Neuronal stem cell (in vitro differentiated cells): ENCODE results near the gene OSBP. TPM values are rescaled to one million over a fixed set of nuclear protein-coding genes. Genes with fewer than 3 reads are reported as not detected.

Experiments used
- DNase-seq: peaks from one replicate; pipeline ENCODE4 v3.0.0-alpha.2; 2013; ENCODE audit warnings: low spot score
- H2AFZ ChIP-seq: one replicate; pipeline ENCODE4 v1.6.1; 2013; ENCODE audit warnings: mild to moderate bottlenecking, low read length, inconsistent platforms
- H2AK5ac ChIP-seq: 2 replicates; pipeline ENCODE4 v1.6.1; 2013; ENCODE audit warnings: low read depth, mild to moderate bottlenecking, inconsistent platforms, low read length, moderate library complexity, mixed read lengths
- H2BK120ac ChIP-seq: 2 replicates; pipeline ENCODE4 v1.6.1; 2013; ENCODE audit warnings: low read depth, mild to moderate bottlenecking, inconsistent platforms, low read length, moderate library complexity, mixed read lengths
- H2BK12ac ChIP-seq: one replicate; pipeline ENCODE4 v1.6.1; 2013; ENCODE audit warnings: low read length, inconsistent platforms
- H2BK15ac ChIP-seq: 2 replicates; pipeline ENCODE4 v1.6.1; 2013; ENCODE audit warnings: mild to moderate bottlenecking, low read length, inconsistent platforms, mixed read lengths
- H2BK5ac ChIP-seq: one replicate; pipeline ENCODE4 v1.6.1; 2013; ENCODE audit warnings: inconsistent platforms, mild to moderate bottlenecking, low read length, moderate library complexity
- H3K14ac ChIP-seq: one replicate; pipeline ENCODE4 v1.6.1; 2013; ENCODE audit warnings: low read length, inconsistent platforms
- H3K18ac ChIP-seq: 2 replicates; pipeline ENCODE4 v1.6.1; 2013; ENCODE audit warnings: low read length, inconsistent platforms
- H3K23ac ChIP-seq: 2 replicates; pipeline ENCODE4 v1.6.1; 2013; ENCODE audit warnings: low read depth, mild to moderate bottlenecking, mixed read lengths, low read length, inconsistent platforms; ENCODE audit not compliant: poor library complexity
- H3K27ac ChIP-seq: replicated peaks from 3 replicates; pipeline ENCODE4 v1.5.1; 2013; ENCODE audit warnings: low read length, inconsistent platforms
- H3K27me3 ChIP-seq, 3 experiments: 2 replicates each; pipeline ENCODE4 v1.6.1; 2013; ENCODE audit warnings: low read length in 3 of 3, mild to moderate bottlenecking in 2 of 3, inconsistent platforms in 1 of 3, low read depth in 1 of 3, mixed read lengths in 1 of 3, moderate library complexity in 1 of 3; ENCODE audit not compliant: control insufficient read depth in 3 of 3, insufficient read depth in 3 of 3
- H3K36me3 ChIP-seq, 2 donors: replicated peaks in 1 of 2; 2 replicates each; pipeline ENCODE4 v1.6.1; 2013; ENCODE audit warnings: low read length in 2 of 2; ENCODE audit not compliant: control insufficient read depth in 2 of 2, insufficient read depth in 2 of 2
- H3K4ac ChIP-seq: 2 replicates; pipeline ENCODE4 v1.6.1; 2013; ENCODE audit warnings: inconsistent platforms, mild to moderate bottlenecking, low read length, moderate library complexity
- H3K4me1 ChIP-seq, 2 donors: 1 replicate in 1 of 2; 2 replicates in 1 of 2; pipeline ENCODE4 v1.6.1; 2013; ENCODE audit warnings: low read length in 2 of 2, low read depth in 1 of 2; ENCODE audit not compliant: control insufficient read depth in 2 of 2, insufficient read depth in 1 of 2
- H3K4me2 ChIP-seq: one replicate; pipeline ENCODE4 v1.6.1; 2013; ENCODE audit warnings: mild to moderate bottlenecking, low read length, inconsistent platforms; ENCODE audit not compliant: insufficient read depth, poor library complexity, severe bottlenecking
- H3K4me3 ChIP-seq, 2 donors: 2 replicates each; pipeline ENCODE4 v1.5.1; 2013; ENCODE audit warnings: low read length in 2 of 2, mild to moderate bottlenecking in 2 of 2, inconsistent platforms in 1 of 2, moderate library complexity in 1 of 2
- H3K79me1 ChIP-seq: one replicate; pipeline ENCODE4 v1.6.1; 2013; ENCODE audit warnings: low read depth, mild to moderate bottlenecking, inconsistent platforms, low read length, moderate library complexity
- H3K9ac ChIP-seq: one replicate; pipeline ENCODE4 v1.6.1; 2013; ENCODE audit warnings: mild to moderate bottlenecking, low read depth, low read length, inconsistent platforms; ENCODE audit not compliant: poor library complexity
- H3K9me3 ChIP-seq, 2 donors: replicated peaks in 1 of 2; 2 replicates each; pipeline versions ENCODE3 to v1.6.1; 2013; ENCODE audit warnings: low read length in 2 of 2, mild to moderate bottlenecking in 2 of 2, inconsistent platforms in 1 of 2, low read depth in 1 of 2, mixed read lengths in 1 of 2, moderate library complexity in 1 of 2; ENCODE audit not compliant: control insufficient read depth in 2 of 2, insufficient read depth in 1 of 2
- H4K8ac ChIP-seq: one replicate; pipeline ENCODE4 v1.6.1; 2013; ENCODE audit warnings: low read depth, mild to moderate bottlenecking, inconsistent platforms, low read length, moderate library complexity
- H4K91ac ChIP-seq: one replicate; pipeline ENCODE4 v1.6.1; 2013; ENCODE audit warnings: low read length, low read depth, mild to moderate bottlenecking, inconsistent platforms; ENCODE audit not compliant: poor library complexity
- WGBS, 2 donors: extraction: QIAGEN DNeasy Blood & Tissue Kit; methylation state at CpG; one replicate each; pipeline ENCODE4 v1.1.7; 2013; ENCODE audit warnings: missing lambda C conversion rate in 2 of 2, mixed read lengths in 1 of 2; ENCODE audit not compliant: insufficient read length in 2 of 2, insufficient replicate concordance in 1 of 2; ENCODE audit errors: extremely low coverage in 2 of 2; 5-methylcytosine and 5-hydroxymethylcytosine counted together
- polyA plus RNA-seq, 2 experiments: library from polyadenylated mRNA; stranded (reverse); fragments of 200-250 nt; gene quantifications; one replicate each; pipeline ENCODE4 v1.2.3, GENCODE V29; 2013

OSBP gene
- polyA plus RNA-seq (2013, experiment 1 of 2) = 13.6 TPM
- polyA plus RNA-seq (2013, experiment 2 of 2) = 13.8 TPM

GRCh38 chr11:59615637-59616395, at the start of gene OSBP:
Gene OSBP, minus strand, starts transcription at chr11:59615774. Its CDS starts 110 bp downstream, at chr11:59615664.
- Histone ChIP-seq H4K91ac (no peak within 1 kb of the TSS), H2BK12ac (no peak within 1 kb of the TSS), H4K8ac (no peak within 1 kb of the TSS), H2BK120ac (no peak within 1 kb of the TSS), H3K18ac (peak within 1 kb of the TSS; percentile 89), H3K9me3 (no peaks in the 10 kb centered on the region), H3K14ac (peak within 1 kb of the TSS; percentile 92), H2AK5ac (peak within 1 kb of the TSS; percentile 14), H3K4me3 (peak within 1 kb of the TSS; percentile 85 to 89), H3K9ac (peak within 1 kb of the TSS; percentile 96), H2AFZ (peak within 1 kb of the TSS; percentile 91), H3K27me3 (no peaks in the 10 kb centered on the region), H3K4me2 (peak within 1 kb of the TSS; percentile 86), H3K27ac (peak within 1 kb of the TSS; percentile 71), H3K4me1 (peaks cover 5 to 14% of the 10 kb centered on the region in 2 donors), H2BK15ac (peak within 1 kb of the TSS; percentile 23), H3K23ac (peak within 1 kb of the TSS; percentile 90), H3K4ac (no peak within 1 kb of the TSS), H2BK5ac (peak within 1 kb of the TSS; percentile 56), H3K36me3 (peaks cover 0 to 24% of the 10 kb centered on the region in 2 donors), H3K79me1 (no peaks in the 10 kb centered on the region)
- no CpG with 5 or more reads among the region's 55 CpGs for WGBS, 2 donors
- peak; percentile 100 for DNase-seq

- no peak overlapping the region for H2BK120ac ChIP-seq
- no peaks in the 10 kb centered on the region for H3K9me3 ChIP-seq
- H3K23ac ChIP-seq = no peak overlapping the region
- H3K27ac ChIP-seq = no peak overlapping the region
- no peak for DNase-seq
- no peak overlapping the region for H3K4me3 ChIP-seq
- H3K18ac ChIP-seq = no peak overlapping the region
- H2AK5ac ChIP-seq = no peak overlapping the region
- no peak overlapping the region for H4K91ac ChIP-seq
- no peak overlapping the region for H2BK5ac ChIP-seq
- no peak overlapping the region for H4K8ac ChIP-seq
- no peak overlapping the region for H2BK12ac ChIP-seq
- no peak overlapping the region for H3K4me2 ChIP-seq
- H3K27me3 ChIP-seq = no peaks in the 10 kb centered on the region
- no peak overlapping the region for H3K4ac ChIP-seq
- no CpG with 5 or more reads among the region's 1 CpG for WGBS, 2 donors
- no peak overlapping the region for H3K14ac ChIP-seq
- peaks cover 18 to 99% of the 10 kb centered on the region in 2 donors for H3K36me3 ChIP-seq
- H2BK15ac ChIP-seq = no peak overlapping the region
- H3K9ac ChIP-seq = no peak overlapping the region
- H2AFZ ChIP-seq = no peak overlapping the region
- no peaks in the 10 kb centered on the region for H3K79me1 ChIP-seq
- H3K4me1 ChIP-seq = no peaks in the 10 kb centered on the region
Observed at GRCh38 chr11:59660621-59661020, 45.0 kb upstream of the OSBP start.

- no peak overlapping the region for H3K4ac ChIP-seq
- H3K4me1 ChIP-seq = no peaks in the 10 kb centered on the region
- H4K8ac ChIP-seq = no peak overlapping the region
- no CpG with 5 or more reads among the region's 2 CpGs for WGBS, 2 donors
- H3K79me1 ChIP-seq = no peaks in the 10 kb centered on the region
- H3K14ac ChIP-seq = no peak overlapping the region
- peaks cover 22 to 99% of the 10 kb centered on the region in 2 donors for H3K36me3 ChIP-seq
- DNase-seq = no peak
- no peaks in the 10 kb centered on the region for H3K9me3 ChIP-seq
- no peak overlapping the region for H2AK5ac ChIP-seq
- no peak overlapping the region for H2BK12ac ChIP-seq
- no peak overlapping the region for H3K9ac ChIP-seq
- H2BK120ac ChIP-seq = no peak overlapping the region
- H2AFZ ChIP-seq = no peak overlapping the region
- no peak overlapping the region for H3K27ac ChIP-seq
- H3K4me3 ChIP-seq = no peak overlapping the region
- H2BK5ac ChIP-seq = no peak overlapping the region
- no peak overlapping the region for H3K18ac ChIP-seq
- no peak overlapping the region for H4K91ac ChIP-seq
- no peak overlapping the region for H3K4me2 ChIP-seq
- H3K23ac ChIP-seq = no peak overlapping the region
- no peak overlapping the region for H2BK15ac ChIP-seq
- no peaks in the 10 kb centered on the region for H3K27me3 ChIP-seq
Observed at GRCh38 chr11:59659981-59660380, 44.4 kb upstream of the OSBP start.

GRCh38 chr11:59658036-59658435, 42.5 kb upstream of the OSBP start:
- Histone ChIP-seq H2BK120ac (no peak overlapping the region), H2AK5ac (no peak overlapping the region), H3K4ac (no peak overlapping the region), H4K91ac (no peak overlapping the region), H3K27ac (no peak overlapping the region), H3K36me3 (peaks cover 30 to 99% of the 10 kb centered on the region in 2 donors), H3K9ac (no peak overlapping the region), H3K4me3 (no peak overlapping the region), H2BK5ac (no peak overlapping the region), H3K18ac (no peak overlapping the region), H3K9me3 (no peaks in the 10 kb centered on the region), H3K23ac (no peak overlapping the region), H3K14ac (no peak overlapping the region), H3K27me3 (no peaks in the 10 kb centered on the region), H2BK12ac (no peak overlapping the region), H3K4me1 (no peaks in the 10 kb centered on the region), H2BK15ac (no peak overlapping the region), H4K8ac (no peak overlapping the region), H2AFZ (no peak overlapping the region), H3K4me2 (no peak overlapping the region), H3K79me1 (no peaks in the 10 kb centered on the region)
- DNase-seq = no peak
- no CpG with 5 or more reads among the region's 5 CpGs for WGBS, 2 donors
